Inferior parietal cortex (tissue), 1 donor: ENCODE results near the gene SRCAP.

Experiments used
- DNase-seq: peaks from one replicate; pipeline ENCODE4 v3.0.0-alpha.2; 2016; ENCODE audit errors: extremely low spot score

SRCAP gene

DNA sequence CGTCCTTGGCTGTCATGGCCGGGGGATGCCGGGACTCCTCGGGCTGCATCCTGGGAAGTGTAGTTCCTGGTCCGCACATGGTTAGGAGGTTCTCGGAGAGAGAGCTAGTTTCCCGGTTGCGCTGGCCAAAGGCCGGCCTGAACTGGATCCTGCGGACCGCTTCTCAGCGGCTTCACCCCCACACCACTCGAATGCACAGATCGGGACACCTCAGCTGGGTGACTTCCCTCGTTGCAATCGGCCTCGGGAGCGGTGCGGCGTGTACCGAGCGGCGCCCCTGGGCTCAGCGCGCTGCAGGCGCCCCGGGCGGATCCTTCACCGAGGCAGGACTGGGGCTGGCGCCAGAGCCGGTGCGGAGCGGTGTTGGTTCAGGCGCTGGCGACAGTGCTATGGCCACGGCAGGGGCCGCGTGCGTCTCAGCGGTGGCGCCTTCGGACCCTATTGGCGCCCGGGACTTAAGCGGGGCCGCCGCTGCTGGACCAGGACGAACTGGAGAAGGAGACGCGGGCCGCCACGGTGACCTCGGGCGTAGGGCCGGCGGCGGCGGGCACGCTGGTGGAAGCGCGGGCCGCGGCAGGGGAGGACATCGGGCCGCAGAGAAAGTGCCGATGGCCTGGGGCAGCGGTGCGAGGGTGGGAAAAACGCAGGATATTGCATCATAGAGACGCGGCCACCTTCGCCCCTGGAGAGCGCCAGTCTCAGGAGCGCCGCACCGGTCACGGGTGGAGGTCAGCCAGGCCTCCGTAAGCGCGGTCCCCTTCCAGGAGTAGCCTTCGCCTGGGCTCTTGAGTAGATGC lies 76.6 kb downstream of the SRCAP start:
- DNase-seq, result peak; percentile 82

DNA sequence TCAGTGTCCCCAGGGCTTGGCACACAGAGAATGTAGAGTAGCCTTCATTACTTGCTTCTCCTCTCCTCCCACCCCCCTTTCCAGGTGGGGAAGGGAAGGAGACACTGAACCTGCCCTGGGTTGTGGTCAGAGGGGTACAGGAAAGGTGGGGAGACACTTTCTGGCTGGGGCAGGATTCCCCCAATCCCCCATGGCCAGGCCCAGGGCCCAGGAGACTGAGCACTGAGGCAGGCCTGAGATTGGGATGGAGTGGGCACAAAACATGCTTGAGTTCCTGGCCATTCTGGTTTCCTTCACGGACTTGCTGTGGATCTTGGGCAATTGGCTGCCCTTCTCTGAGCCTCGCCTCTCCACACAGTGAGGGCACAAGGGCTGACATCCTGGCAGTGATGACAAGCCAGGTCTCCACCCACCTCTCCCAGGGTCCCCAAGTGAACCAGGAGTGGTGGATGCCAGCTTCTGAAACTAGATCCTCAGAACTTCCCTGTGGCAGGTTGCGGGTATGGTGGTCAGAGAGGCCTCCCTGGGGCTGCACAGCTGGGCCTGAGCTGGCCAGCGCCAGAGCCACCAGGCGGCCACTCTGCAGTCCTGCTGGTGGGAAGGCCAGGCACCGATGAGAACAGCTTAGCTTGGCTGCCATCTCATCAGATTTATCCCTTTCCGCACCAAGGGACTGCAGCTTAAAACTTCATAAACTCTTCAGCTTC lies 78.8 kb downstream of the SRCAP start:
- no peak for DNase-seq

DNA sequence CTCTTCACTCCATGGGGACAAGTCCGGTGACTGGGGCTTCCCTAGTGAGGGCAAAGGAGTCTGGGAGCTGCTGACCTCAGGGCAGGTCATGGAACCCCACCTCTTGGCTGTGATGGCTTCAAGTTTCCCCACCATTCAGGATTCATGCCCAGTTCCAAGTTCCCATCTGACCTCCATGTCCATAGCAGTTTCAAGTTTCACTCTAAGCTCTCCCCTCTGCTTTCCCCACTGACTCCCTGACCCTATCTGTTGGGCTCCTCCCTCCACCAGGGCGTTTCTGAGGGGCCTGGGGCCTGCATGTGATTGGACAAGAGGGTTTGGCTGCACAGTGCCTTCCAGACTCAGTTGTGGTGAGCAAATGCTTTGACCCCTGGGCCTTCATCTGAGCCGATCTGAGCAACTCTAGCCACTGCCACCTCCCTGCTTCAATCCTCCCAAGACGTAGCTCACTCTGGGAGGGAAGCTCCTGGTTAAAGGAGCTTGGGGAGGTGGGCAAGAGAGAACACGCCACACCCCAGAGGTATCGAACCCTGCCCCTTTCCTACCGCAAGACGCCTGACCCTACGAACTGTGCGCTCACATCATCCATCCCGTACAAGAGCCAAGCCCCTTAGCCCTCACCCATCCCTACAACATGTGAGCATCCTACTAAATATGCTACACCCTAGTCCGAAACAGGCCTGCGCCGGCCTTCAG lies 79.7 kb downstream of the SRCAP start:
- DNase-seq, result no peak

DNA sequence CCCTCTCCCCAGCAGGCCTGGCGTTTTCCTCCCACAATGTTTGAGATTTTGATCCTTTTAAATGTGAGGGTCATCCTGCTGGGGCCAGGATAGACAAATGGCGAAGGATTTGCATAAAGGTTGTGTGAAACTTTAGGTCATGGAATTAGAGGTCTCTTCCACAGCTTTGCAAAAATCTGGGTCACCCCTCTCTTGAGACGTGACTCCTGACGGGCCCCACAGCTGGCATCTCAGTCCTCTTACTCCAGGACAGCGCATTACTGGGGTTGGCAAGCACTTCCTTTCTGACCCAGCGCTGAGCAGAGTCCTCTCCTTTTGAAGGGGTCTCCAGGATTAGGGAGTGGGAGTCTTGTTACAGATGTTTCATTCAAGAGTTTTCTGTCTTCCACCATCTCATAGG lies 80.6 kb downstream of the SRCAP start:
- no peak for DNase-seq

DNA sequence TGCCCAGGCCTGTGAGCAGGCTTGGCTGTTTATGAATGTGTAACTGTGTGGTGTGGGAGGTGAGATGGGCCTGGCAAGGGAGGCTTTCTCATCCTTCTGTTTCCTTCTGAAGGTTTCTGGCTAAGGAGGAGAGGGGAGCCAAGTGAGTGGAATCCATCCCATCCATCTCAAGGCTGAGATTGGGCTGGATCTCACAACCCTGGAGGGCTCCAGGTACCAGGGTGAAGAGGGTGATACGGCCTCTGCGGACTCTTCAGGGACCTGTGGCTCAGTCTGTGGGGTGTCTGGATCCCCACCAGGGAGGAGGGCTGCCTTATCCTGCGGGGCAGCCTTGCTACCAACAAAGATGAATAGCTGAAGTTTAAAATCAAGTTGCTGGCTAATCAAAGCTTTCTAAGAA lies 81.0 kb downstream of the SRCAP start:
- DNase-seq, result no peak

DNA sequence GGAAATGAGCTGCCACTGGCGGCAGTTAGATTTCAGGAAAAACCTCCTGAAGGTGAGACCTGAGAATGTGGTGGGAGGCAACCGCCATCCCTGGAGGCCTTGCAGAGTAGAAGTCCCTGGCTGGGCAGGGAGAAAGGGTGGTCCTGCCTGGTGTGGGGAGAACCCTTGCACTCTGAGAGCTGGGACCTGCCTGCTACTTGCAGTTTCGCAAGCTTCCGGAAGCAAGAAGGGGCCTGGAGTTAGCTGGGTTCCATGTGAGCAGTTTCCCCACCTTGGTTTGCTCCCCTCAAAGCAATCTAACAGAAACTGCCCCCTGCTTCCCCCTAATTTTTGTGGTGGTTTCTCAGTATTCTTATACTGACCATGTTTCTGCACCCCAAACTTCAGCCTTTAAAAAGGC lies 81.6 kb downstream of the SRCAP start:
- DNase-seq, result no peak

DNA sequence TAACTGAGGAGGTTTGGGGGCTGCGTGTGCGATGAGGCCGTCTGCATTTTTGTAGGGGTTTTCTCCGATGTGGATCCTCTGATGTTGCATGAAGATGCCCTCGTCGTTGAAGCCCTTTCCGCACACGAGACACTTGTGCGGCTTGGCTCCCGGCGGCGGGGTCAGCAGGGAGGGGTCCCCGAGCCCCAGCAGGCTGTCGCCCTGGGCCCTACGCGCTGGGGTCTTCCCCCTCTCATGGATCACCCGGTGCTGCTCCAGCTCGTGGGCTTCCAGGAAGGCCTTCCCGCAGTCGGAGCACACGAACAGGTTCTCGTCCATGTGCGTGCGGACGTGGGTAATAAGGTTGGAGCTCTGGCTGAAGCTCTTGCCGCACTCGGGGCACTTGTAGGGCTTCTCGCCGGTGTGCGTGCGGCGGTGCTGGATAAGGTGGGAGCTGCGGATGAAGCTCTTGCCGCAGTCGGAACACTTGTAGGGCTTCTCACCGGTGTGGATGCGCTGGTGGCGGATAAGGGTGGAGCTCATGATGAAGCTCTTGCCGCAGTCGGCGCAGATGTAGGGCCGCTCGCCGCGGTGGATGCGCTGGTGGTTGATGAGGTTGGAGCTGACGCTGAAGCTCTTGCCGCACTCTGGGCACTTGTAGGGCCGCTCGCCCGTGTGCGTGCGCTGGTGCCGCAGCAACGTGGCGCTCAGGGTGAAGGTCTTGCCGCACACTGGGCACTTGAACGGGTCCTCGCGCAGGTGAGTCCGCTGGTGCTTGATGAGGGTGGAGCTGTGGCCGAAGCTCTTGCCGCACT lies 83.7 kb downstream of the SRCAP start:
- DNase-seq, result no peak

DNA sequence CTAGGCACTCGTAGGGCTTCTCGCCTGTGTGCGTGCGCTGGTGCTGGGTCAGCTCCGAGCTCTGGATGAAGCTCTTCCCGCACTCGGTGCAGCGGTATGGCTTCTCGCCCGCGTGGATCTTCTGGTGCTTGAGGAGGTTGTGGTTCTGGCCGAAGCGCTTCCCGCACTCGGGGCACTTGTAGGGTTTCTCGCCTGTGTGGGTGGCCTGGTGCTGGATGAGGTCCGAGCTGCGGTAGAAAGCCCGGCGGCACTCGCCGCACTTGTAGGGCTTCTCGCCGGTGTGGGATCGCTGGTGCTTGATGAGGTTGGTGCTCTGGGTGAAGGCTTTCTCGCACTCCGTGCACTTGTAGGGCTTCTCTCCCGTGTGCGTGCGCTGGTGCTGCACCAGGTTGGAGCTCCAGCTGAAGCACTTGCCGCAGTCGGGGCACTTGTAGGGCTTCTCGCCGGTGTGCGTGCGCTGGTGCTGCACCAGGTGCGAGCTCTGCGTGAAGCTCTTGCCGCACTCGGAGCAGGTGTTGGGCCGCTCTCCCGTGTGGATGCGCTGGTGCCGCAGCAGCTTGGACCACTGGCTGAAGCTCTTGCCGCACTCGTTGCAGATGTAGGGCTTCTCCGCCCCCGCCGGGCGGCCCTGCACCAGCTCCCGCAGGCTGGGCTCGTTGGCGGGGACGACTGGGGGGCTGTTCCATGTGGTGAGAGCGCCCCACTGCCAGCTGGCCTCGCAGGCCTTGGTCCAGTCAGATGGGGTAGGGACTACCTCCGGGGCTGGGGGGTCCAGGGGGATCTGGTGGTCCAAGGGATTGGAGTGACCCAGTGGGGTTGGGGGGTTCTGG lies 84.5 kb downstream of the SRCAP start:
- DNase-seq, result no peak

DNA sequence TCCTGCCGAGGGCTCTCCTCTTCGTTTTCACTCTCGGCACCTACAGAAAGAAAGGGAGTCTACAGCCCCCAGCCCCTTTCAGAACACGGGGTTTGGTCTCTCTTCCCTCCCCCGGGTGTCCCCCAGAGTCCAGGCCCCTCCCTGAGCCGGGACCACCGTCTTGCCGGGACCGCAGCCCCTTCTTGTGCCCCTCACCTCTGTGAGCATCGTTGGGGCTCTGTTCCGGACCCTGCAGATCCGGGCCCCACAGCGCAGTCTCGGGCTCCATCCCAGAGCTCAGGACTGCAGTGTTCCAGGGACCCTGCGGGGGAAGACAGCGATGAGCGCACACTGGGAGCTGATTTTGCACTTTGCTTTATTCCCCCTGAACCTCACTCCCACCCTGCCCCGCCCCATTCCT lies 85.2 kb downstream of the SRCAP start:
- DNase-seq, result no peak

DNA sequence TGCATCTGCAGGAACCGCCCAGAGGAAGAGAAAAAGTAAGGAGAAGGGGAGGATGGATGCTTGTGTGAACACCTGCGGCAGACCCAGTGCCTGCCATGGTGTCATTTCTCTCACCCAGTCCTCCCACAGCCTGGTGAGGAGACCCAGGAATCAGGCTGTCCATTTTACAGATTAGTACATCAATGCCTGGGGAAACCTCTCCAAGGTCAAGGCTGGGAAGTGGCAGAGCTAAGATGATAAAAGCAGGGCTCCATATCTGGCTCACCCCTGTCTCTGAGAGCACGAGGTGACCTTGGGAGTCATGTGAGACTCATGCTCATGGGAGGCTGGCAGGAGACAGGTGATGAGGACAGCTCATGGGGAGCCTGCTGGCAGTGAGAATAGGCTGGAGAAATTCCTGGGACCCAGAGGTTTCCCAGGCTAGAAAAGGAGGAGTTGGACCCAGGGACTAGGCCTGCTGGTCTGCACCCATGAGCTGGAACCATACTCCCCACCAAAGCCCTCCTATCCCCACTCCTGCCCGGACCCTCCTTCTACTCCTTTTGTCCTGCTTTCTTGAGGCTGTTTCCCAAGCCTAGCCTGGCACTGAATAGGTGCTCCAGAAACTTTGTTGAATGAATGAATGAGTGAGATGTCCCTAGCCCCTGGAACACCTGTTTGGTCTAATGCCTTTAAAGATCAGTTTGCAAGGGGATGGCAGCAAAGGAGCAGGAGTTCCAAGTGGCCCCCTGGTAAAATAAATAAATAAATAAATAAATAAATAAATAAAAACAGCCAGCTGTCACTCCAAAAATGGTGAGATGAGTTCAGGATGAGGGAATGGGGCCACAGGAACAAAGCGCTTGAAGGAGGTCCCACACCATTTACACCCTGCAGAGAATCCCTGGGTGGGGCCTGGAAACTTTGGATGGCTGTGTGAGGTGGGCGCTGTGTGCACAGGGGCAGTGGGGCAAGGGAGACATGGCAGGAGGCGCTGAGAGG lies 86.4 kb downstream of the SRCAP start:
- no peak for DNase-seq

DNA sequence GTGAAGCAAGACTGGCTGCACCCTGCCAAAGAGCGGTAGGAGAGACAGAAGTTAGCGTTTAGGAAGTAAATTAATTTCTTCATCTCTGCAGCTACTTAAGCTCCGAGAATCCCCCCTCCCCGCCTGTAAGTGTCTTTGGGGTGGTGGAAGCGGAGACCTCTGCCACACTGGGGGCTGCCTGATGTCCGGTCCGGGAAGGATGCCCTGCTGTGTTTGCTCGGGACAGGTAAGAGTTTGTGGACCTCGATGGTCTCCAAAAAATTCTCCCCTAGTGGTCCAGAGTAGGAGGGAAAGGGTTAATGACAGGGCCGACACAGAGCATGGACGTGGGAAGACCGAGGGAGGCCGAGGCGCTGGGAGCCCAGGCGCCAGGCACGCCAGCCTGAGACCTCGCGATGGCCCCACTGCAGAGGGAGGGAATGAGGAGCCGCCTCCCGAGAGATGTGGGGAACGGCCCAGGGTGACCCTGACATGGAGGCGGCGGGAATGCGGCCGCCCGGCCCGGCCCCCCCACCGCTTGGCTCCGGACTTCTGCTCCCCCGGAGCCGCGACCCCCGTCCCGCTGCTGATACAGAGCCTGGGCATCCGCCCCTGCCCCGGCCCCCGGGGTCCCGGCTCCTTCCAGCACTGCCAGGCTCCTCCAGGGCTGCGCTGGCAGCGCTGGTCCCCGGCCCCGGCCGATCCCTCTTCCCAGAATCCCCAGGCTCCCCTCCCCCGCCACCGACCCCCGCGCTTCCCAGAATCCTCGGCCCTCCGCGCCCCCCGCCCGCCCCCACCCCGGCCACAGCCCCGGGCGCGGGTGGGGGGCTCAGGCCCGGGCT lies 87.4 kb downstream of the SRCAP start:
- DNase-seq, result no peak

DNA sequence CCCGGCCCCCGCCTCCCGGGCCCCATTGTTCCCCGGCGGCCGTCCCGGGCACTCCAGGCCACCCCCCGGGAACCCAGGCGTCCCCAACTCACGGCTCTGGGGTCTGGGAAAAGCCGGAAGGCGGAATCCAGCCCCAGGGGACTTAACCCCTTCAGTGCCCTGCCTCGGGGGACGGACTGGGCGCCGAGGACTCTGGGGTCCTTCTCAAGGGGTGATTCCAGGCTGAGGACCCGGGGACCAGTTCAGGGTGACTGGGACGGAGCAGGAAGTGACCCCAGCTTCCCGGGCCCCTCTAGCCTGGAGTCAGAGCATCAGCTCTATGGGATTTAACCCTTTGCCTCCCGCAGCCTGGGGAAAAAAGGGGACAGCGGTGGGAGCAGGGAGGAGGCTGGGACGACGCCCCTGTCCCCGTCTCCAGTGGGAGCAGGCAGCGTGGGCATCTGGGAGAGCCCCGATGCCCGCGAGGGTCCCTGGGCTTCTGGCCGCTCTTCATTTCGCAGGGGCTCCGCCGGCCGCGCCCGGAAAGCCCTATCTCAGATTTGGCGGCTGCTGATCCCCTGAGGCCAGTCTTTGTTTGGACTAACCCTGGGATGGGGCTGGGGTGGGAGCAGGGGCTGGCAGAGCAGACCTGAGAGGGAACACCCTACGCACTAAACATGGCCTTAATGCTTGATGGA lies 88.1 kb downstream of the SRCAP start, which contains the start of gene ZNF629:
Gene ZNF629 (minus strand): TSS at position 270 of the 677 bp plus-strand sequence. CDS start 2,723 bp downstream, outside the sequence.
- peak; percentile 84 for DNase-seq

DNA sequence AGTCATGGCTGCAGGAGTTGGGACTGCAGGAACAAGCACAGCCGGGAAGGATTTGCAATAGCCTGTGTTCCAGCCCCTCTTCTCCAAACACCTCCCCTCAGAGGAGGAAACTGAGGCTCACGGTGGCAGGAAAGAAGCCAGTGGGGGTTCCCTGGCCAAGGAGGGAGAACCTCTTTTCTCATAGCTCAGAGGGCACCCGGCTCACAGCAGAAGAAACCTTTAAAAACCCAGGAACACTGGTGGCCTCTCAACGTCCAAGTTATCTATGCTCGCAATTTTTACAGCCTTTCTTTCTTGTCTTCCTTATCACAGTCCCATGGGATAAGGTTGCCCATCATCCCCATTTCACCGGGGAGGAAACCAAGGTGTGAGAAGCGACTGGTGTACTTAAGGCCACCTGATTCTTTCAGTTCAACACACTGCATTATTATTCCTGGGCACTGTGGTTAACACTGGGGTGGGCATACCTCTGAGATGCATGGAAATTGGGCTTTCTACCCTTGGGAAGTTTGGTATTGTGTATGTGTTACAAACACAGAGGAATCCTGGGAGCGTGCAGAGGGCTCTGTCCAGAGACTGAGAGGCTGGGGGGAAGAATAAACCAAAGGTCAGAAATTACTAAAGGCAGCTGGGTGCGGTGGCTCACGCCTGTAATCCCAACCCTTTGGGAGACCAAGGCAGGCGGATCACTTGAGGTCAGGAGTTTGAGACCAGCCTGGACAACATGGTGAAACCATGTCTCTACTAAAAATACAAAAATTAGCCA lies 88.8 kb downstream of the SRCAP start:
- DNase-seq, result no peak
